Vagina (tissue), 2 donors: Measurements from ENCODE around the gene LRIT3. TPM values are rescaled to one million over a fixed set of nuclear protein-coding genes. Genes with fewer than 3 reads are reported as not detected.
A peak's percentile ranks its signal among the peaks of the same experiment; 100 is the strongest.

ENCODE experiments used
- DNase-seq, 2 donors: peaks; one replicate each; pipeline ENCODE4 v3.0.0-alpha.2; 2017; ENCODE audit errors: extremely low spot score in 2 of 2
- H3K27ac ChIP-seq: fragments of 200-600 bp; sonication (generic); one replicate; pipeline ENCODE4 v1.5.1; 2019
- H3K27me3 ChIP-seq: fragments of 200-600 bp; sonication (generic); one replicate; pipeline ENCODE4 v1.5.1; 2019
- H3K36me3 ChIP-seq, 2 donors: fragments of 200-600 bp; sonication (generic); one replicate each; pipeline ENCODE4 v1.5.1; 2017 to 2019
- H3K4me1 ChIP-seq: fragments of 200-600 bp; sonication (generic); one replicate; pipeline ENCODE4 v1.5.1; 2019
- H3K4me3 ChIP-seq, 2 donors: fragments of 200-600 bp; sonication (generic); 1 replicate in 1 of 2; 2 replicates in 1 of 2; pipeline ENCODE4 v1.5.1; 2016 to 2019
- H3K9me3 ChIP-seq: fragments of 200-600 bp; sonication (generic); one replicate; pipeline ENCODE4 v1.5.1; 2019
- CTCF ChIP-seq, 3 experiments: fragments of 450-650 bp in 2 of 3; fragments of 200-600 bp in 1 of 3; sonication (generic) in 1 of 3; IDR thresholded peaks; one replicate each; pipeline ENCODE4 v1.5.1; 2017 to 2019; ENCODE audit warnings: antibody characterized with exemption in 3 of 3, mild to moderate bottlenecking in 2 of 3, moderate library complexity in 2 of 3
- POLR2A ChIP-seq, 2 donors: fragments of 450-650 bp; IDR thresholded peaks; one replicate each; pipeline ENCODE4 v1.6.1; 2017; ENCODE audit warnings: antibody characterized with exemption in 2 of 2, mild to moderate bottlenecking in 2 of 2, moderate library complexity in 2 of 2
- POLR2AphosphoS5 ChIP-seq, 2 donors: sonication (generic); formaldehyde crosslinking; IDR thresholded peaks; one replicate each; pipeline ENCODE4 v1.9.0; 2017; ENCODE audit warnings: antibody characterized with exemption in 2 of 2, mild to moderate bottlenecking in 2 of 2, low read depth in 1 of 2; ENCODE audit not compliant: insufficient read depth in 1 of 2
- intact Hi-C: fragments of 100-400 bp; cut with DNase I; formaldehyde crosslinking; loops from one replicate; pipeline ENCODE4 v1.15.1; 2023
- total RNA-seq: library from RNA; depleted of rRNA; stranded (reverse); fragments of >200 nt; gene quantifications from one replicate; pipeline ENCODE4 v1.2.3, GENCODE V29; 2016

LRIT3 gene
- total RNA-seq = not detected

- no peaks in the 10 kb centered on the region for H3K27me3 ChIP-seq
- H3K9me3 ChIP-seq = no peaks in the 10 kb centered on the region
Measured at GRCh38 chr4:109847896-109848442, at the start of gene LRIT3. Gene LRIT3, plus strand, starts transcription at chr4:109848107. Its CDS starts 95 bp downstream, at chr4:109848202.

GRCh38 chr4:109798866-109799265, 49.0 kb upstream of the LRIT3 start:
- intact Hi-C loops = no loop called here
- no peak overlapping the region for H3K27ac ChIP-seq

More at GRCh38 chr4:109847896-109848442, at the start of gene LRIT3:
- H3K4me3 ChIP-seq = no peak within 1 kb of the TSS
- no peak within 1 kb of the TSS for H3K27ac ChIP-seq
- intact Hi-C loops = no loop called here
- H3K4me1 ChIP-seq = no peaks in the 10 kb centered on the region
- no peaks in the 10 kb centered on the region for H3K36me3 ChIP-seq
- TF ChIP-seq POLR2A (IDR thresholded peaks at IDR 0.05) = no peak
- TF ChIP-seq POLR2AphosphoS5 (IDR thresholded peaks at IDR 0.05; ENCODE audit: insufficient read depth in 1 of 2, low read depth in 1 of 2) = no peak
- TF ChIP-seq CTCF (IDR thresholded peaks at IDR 0.05) = no peak
- DNase-seq = no peak

GRCh38 chr4:109801099-109801789, 46.7 kb upstream of the LRIT3 start:
- Histone ChIP-seq H3K9me3 (no peaks in the 10 kb centered on the region), H3K27ac (no peak overlapping the region), H3K36me3 (no peaks in the 10 kb centered on the region), H3K4me3 (peak overlapping the region in 1 of 2 donors; percentile 14), H3K4me1 (no peaks in the 10 kb centered on the region), H3K27me3 (no peaks in the 10 kb centered on the region)
- no peak for DNase-seq
- TF ChIP-seq POLR2A (IDR thresholded peaks at IDR 0.05) (no peak), CTCF (IDR thresholded peaks at IDR 0.05) (no peak), POLR2AphosphoS5 (IDR thresholded peaks at IDR 0.05; ENCODE audit: insufficient read depth in 1 of 2, low read depth in 1 of 2) (no peak)
- intact Hi-C loops = no loop called here

More at GRCh38 chr4:109798866-109799265, 49.0 kb upstream of the LRIT3 start:
- no peak overlapping the region for H3K4me3 ChIP-seq
- no peaks in the 10 kb centered on the region for H3K36me3 ChIP-seq
- no peak for DNase-seq
- no peaks in the 10 kb centered on the region for H3K9me3 ChIP-seq
- TF ChIP-seq POLR2A (IDR thresholded peaks at IDR 0.05) = no peak
- no peaks in the 10 kb centered on the region for H3K4me1 ChIP-seq
- no peaks in the 10 kb centered on the region for H3K27me3 ChIP-seq

GRCh38 chr4:109801895-109802319, 46.0 kb upstream of the LRIT3 start, which contains the start of gene CFI:
Gene CFI, minus strand, starts transcription at chr4:109801999. Its CDS starts 28 bp downstream, at chr4:109801971.
- Histone ChIP-seq H3K9me3 (no peaks in the 10 kb centered on the region), H3K36me3 (no peaks in the 10 kb centered on the region), H3K27me3 (no peaks in the 10 kb centered on the region), H3K27ac (no peak within 1 kb of the TSS), H3K4me3 (peak within 1 kb of the TSS in 1 of 2 donors; percentile 14), H3K4me1 (no peaks in the 10 kb centered on the region)
- intact Hi-C loops = no loop called here
- no peak for DNase-seq
- TF ChIP-seq POLR2AphosphoS5 (IDR thresholded peaks at IDR 0.05; ENCODE audit: insufficient read depth in 1 of 2, low read depth in 1 of 2) (peak in 1 of 2 donors; percentile 61), CTCF (IDR thresholded peaks at IDR 0.05) (no peak), POLR2A (IDR thresholded peaks at IDR 0.05) (no peak)

GRCh38 chr4:109803924-109804571, 43.9 kb upstream of the LRIT3 start:
- H3K4me3 ChIP-seq = no peak overlapping the region
- intact Hi-C loops = no loop called here
- H3K27ac ChIP-seq = no peak overlapping the region
- no peaks in the 10 kb centered on the region for H3K27me3 ChIP-seq
- no peaks in the 10 kb centered on the region for H3K4me1 ChIP-seq
- TF ChIP-seq POLR2A (IDR thresholded peaks at IDR 0.05) (no peak), CTCF (IDR thresholded peaks at IDR 0.05) (no peak), POLR2AphosphoS5 (IDR thresholded peaks at IDR 0.05; ENCODE audit: insufficient read depth in 1 of 2, low read depth in 1 of 2) (no peak)
- no peaks in the 10 kb centered on the region for H3K36me3 ChIP-seq
- no peaks in the 10 kb centered on the region for H3K9me3 ChIP-seq
- DNase-seq = no peak
